ENCODE results near the gene DYNC2H1.
"Not testable (repeated sequence)": the region's sequence is repeated elsewhere in the genome, so short reads cannot be mapped to it uniquely, and the experiment has no call there.

DYNC2H1 gene

DNA sequence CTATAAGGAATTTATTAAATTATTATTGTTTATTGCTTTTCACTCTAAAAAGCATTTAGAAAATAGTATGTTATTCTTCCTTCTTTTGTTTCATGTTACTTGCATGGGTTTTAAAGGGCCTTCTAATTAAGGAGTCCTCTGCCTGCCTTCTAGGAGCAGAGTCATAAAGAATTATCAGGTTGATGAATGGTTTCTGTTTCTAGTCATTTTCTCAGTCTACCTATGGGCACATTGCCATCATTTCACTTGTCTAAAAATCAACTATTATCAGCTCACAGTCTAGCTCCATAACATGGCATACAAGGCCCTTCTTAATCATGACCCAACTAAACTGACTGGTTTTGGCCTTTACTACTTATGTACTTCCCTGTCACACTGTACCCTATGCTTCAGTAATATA lies 16.2 kb downstream of the DYNC2H1 start:
- DNase-seq = no peak

DNA sequence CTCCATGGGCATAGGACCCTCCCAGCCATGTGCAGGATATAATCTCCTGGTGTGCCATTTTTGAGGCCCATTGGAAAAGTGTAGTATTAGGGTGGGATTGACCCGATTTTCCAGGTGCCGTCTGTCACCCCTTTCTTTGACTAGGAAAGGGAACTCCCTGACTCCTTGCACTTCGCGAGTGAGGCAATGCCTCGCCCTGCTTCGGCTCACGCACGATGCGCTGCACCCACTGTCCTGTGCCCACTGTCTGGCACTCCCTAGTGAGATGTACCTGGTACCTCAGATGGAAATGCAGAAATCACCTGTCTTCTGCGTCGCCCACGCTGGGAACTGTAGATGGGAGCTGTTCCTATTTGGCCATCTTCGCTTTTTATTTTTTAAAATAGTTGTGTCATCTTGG lies 32.8 kb downstream of the DYNC2H1 start:
- DNase-seq = not testable (repeated sequence)

DNA sequence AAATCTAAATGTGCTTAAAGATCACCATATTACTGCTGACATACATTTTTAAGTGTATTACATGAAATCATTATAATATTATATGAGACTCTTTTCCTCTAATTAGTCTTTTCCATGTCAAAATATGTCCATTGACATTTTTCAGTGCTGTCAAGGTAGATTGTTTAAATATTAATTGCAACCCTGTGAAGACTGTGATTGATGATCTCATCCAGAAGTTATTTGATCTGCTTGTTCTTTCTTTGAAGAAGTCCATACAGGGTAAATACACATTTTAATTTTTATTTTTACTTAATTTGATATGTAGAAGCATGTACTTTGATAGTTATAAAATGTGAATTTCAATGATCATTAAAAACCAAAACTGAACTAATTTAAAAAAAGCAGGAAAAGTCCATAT lies 38.4 kb downstream of the DYNC2H1 start:
- DNase-seq = no peak

DNA sequence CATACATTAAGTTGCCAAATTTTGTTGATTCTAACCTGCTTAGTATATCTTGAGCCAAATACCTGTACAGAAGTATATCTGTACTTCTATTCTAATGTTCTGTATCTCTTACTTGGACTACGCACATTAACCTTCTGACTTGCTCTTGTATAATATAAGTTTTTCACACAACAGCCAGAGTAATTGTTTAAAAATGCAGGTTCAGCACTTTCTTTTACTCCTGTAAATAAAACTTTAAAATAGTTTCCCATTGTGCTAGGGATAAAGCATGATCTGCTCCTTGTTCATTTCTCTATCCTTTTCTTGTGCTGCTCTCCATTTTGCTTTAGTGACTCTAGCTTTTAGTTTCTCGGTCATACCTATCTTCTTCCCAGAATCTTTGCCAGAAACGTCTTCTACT lies 48.3 kb downstream of the DYNC2H1 start:
- DNase-seq = no peak

DNA sequence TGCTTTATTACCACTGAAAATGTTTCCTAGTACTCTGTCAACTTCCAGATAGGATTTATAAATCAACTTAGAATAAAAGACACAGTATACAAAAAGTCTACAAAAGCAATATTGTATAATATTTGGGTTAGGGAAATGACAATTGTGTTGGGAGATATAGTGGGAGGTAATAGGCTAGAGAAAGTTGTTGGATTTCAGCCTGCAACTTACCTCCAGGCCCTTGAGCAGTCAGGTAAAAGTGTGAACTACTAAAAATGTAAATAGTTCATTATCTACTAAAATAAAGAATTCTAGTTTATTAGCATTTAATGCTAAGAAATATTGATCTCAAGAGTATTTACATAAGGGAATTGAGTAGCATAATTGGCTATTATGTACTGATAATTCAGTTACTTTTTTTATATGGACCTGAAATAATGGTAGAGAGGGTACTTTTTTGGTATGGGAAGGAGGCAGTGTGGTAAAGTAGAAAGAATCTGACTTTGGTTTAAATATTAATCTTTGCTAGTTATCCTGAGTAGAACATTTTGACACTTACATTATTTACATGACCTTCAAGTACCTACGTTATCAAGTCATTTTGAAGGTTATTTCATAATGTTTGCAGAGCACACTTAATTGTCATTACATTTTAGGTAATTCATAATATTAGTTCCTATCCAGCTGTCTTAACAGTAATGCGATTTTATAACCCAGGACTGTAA lies 55.0 kb downstream of the DYNC2H1 start:
- DNase-seq = no peak

DNA sequence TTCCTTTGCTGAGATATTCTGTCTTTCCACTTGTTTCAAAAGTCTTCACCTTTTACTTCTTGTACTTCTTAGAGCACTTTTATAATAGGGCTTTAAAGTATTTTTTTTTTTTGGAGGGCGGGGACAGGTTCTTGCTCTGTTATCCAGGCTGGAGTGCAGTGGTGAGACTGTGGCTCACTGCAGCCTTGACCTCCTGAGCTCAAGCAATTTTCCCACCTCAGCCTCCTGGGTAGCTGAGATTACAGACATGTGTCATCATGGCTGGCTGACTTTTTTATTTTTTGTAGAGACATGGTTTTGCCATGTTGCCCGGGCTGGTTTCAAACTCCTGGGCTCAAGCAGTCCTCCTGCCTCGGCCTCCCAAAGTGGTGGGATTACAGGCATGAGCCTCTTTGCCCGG lies 57.9 kb downstream of the DYNC2H1 start:
- no peak for DNase-seq

DNA sequence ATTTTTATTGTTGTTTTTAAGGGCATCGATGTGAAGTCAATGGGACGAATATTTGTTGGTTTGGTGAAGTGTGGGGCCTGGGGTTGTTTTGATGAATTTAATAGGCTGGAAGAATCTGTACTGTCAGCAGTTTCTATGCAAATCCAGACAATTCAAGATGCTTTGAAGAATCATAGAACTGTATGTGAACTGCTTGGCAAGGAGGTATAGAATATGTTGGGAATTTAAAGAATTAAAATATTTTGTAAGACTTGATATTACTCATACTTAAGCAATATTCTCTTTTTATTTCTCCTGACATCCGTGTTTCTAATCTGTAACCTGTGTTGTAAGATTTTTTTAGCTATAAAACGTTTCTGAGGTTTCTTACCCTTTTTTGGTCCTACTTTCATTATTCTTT lies 61.6 kb downstream of the DYNC2H1 start:
- no peak for DNase-seq

DNA sequence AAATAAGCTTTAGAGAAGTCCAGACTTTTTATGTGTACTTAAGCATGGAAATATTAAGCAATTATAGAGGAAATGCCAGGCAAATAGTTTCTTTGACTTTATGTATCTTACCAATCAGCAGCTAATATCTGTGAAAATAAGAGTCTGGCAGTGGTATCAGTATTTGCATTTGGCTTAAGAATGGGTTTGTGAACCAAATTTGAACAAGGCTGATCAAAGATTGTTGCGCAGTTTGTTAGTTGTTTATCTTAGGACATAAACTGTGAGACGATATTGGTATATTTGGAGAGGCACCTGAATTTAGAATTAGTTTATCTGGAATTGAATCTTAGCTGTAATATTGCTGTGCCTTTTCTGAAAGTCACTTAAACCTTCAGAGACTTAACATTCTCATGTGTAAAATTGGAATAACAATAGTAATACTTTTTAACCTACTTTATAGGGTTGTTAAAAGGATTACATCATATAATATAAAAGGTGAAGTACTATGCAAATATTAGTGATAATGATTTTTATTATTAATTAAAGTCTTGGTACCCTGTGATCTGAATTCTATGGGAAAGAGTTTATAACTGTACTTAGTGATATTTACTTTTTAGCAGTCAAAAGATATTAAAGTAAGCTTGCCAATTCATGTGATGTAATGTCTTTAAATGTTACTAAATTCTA lies 66.4 kb downstream of the DYNC2H1 start:
- no peak for DNase-seq

DNA sequence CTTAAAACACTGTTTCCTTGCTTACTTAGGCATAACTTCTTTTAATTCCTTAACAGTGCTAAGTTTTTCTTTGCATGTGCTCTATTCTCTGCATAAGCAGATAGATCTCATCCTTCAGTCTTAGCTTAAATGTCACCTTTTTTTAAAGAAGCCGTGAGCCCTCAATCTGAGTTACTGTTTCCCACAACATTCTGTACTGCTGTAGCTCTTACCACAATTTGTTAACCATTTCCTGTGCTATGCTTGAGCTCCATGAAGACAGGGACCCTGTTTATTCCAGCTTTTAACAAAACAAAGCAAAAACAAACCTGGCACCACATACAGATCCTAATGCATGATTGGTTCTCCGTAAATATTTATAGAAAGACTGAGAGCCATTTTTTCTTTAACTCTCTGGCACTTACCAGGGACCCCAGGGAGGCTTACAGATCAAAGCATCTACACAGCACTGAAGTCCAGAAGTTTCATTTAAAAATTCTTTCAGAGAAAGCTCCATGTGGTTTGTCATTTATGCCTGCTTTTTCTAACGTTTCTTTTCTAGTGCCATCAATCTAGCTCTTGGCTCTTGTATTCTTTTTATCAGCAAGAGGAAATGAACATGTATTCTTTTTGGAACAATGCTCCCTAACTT lies 74.9 kb downstream of the DYNC2H1 start:
- DNase-seq = no peak

DNA sequence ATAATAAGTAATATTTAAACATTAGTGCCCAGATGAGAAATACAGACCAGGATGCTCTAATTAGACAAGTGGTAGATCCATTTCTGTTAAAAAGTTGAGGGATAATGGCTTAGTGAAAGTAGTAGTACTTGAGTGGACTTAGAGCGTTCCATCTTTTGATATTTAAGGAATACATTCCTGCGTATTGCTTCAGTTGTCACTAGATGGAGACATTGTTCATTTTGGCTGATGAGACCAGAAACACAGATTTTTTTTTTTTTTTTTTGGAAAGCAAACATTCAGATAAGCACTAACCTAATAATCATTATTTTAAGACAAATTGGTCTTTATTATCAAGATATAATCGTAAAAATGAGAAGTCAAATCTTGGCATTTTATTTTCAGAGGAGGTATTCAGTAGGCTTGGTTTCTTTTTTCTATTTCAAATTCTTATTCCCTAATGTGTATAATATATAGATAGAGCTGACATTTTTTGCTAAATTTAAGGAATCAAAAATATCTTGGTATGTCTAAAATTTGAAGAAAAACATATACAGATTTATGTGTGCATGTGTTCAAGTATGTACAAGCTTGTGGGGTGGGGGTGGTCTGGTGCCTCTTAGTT lies 92.9 kb downstream of the DYNC2H1 start:
- DNase-seq = no peak

DNA sequence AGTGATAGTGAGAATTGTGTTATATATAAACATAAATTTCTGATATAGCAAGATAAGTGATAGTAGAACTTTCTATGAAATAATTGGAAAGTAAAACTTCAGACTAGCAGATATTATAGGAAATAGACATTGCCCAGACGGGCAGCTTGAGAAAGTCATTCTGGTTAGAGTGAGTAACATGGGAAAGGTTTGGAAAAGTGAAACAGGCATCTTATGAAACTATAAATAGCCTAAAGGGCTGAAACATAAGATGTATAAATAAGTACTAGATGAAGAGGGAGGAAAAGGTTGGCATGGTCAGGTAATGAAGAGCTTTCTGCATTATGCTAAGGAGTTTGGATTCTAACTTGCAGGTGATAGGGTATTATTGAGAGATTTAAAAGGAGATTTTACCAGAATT lies 101.3 kb downstream of the DYNC2H1 start:
- no peak for DNase-seq

DNA sequence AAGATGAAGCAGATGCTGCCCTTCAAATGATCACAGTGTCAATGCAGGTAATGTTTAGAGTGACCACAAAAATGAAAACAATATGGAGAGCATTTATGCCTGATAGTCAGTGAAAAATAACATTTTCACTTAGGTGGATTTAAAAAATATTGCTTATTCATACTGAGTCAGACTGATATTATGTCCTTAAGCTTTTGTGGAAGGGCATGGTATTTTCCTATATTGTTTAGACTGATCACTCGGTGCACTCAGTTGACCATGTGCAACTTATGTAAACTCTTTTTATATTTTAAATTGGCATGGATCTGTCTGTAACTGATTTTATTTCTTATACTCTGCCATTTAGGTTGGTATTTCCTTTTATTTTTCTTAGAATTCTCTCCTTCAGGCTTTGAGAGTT lies 106.6 kb downstream of the DYNC2H1 start:
- DNase-seq = no peak

DNA sequence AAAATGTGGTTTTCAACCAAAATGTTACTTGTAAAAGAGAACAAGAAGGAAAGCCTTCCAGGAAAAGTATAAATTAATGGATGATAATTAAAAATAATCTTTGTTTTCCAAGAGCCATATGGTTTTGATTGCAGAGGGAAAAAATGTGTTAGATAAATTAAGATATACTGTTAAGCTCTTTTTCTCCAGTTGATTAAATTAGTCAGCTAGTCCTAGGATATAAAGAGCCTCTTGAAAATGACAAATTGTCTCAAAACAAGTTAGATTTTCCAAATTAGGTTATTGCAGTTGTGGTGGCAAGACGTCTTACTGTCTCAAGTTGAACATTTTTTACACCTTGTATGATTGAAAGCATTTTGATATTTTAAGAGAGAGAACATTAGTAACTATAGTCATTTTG lies 110.9 kb downstream of the DYNC2H1 start:
- no peak for DNase-seq

DNA sequence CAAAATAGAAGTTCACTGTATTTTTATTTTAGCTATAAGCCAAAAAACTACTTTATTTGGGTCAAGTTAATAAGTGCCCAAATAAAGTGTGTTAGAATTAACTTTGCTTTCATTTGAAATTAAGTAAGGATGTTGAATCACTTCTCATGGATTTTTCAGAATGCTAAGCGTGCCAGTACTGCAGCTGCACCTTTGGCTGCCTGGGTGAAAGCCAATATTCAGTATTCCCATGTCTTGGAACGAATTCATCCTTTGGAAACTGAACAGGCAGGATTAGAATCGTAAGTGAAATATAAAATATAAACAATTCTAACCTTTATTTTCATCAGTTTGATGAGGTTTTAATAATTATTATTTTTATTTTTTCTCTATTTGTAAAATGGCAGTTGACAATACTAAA lies 113.6 kb downstream of the DYNC2H1 start:
- no peak for DNase-seq

DNA sequence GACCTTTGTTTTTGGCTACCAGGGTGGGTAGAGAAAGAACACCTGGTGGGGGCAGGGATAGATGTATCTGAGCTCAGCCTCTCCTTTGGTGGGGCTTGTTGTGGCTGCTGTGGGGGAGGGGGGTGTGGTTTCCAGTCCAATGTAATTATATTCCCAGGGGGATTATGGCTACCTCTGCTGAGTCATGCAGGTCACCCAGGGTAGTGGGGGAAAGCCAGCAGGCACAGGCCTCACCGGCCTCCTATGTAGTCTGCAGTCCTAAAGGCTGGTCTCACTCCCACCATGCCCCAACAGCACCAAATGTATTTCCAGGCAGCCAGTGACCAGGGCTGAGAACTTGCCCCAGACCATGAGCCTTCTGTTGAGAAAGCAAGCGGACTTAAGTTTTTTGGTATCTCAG lies 119.6 kb downstream of the DYNC2H1 start:
- no peak for DNase-seq

DNA sequence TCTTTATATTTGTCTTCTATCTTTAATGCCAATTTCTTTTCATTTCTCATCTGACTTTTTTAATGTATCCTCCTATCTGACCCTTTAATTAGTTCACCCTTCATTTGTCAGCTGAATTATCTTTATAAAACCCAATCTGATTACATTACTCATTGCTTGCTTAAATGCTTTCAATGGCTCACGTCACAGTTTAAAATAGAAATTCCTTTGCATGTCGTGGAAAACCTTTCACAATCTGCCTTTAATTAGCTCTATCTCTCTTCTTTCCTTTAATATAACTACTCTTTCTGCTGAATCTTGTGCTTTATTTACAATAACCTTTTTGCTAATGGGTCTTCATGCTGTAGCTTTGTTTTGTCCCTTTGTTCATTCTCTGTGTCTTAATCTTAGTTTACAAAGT lies 125.7 kb downstream of the DYNC2H1 start:
- no peak for DNase-seq

DNA sequence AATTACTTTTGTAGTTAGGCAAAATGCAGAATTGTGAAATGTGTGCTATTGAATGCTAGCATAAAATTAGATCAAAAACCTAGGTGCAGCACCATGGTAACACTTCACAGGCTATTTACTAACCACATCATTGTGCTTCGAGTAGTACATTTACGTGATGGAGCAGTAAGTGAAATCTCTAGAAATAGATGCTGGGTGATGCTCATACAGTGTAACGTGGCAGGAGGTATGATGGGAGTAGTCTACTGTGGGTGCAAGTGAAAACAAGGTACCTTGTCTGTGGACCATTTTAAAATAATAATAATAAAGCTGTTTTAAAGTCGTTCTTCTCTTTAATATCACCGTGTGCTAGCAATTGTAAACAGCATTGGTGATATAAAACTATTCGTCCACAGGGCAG lies 132.3 kb downstream of the DYNC2H1 start:
- no peak for DNase-seq

DNA sequence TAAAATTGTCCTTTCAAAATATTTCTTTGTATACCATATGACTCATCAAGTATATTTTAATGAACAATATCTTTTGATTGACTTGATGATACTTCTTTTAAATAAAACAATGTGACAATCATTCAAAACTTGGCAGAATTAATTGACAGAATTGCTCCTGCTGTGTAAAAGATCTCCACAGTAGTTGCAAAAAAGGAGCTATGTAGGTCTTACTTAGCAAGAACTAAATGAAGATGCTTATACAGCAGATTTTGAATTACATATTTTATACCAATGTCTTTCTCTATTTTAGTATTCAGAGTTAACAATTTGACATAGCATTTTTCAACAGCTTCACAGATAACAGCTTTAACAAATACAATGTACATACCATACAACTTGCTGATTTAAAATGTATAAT lies 144.9 kb downstream of the DYNC2H1 start:
- no peak for DNase-seq

DNA sequence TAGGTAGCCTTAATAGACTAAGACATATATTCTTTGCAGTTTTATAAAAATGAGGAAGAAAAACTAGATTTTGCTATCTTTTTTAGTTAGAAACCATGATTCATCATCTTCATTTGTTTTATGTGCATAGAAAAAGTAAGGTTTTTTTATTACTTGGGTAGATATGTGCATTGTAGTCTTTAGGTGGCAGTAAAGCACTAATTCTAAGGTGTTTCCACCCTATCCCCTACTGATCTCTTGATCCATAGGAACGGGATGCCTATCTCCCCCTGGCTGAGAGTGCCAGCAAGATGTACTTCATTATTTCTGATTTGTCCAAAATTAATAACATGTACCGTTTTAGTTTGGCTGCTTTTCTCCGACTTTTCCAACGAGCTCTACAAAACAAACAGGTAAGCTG lies 148.1 kb downstream of the DYNC2H1 start:
- DNase-seq = no peak

DNA sequence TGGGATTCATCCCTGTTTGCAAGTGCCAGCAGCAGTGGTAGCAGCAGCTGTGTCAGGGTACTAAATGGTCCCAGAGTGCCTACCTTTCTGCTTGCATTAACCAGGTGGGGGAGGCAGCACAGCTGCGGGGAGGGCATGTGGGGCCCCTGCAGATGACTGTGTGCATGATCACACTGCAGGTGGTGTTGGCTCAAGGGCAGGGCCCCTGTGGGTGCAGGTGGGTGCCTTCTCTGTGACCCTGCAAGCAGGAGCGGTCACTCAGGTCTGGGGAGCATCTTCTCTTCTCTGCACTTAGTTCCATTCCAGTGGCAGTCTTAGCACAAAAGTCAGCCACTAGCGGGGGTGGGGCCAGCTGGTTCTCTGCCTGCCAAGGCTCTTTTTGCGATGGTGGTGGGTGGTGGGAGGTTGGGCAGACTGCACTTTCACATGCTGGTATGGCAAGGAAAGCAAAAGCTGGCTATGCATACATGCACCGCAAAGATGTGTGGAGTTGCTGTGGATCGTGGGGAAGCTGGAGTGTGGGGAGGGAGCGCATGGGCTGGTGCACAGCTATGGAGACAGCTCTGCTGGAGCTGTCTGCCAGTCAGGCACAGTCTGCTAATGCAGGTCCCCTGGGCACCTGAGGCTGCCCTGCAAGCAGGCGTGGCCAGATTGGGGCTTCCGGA lies 157.1 kb downstream of the DYNC2H1 start:
- no peak for DNase-seq

DNA sequence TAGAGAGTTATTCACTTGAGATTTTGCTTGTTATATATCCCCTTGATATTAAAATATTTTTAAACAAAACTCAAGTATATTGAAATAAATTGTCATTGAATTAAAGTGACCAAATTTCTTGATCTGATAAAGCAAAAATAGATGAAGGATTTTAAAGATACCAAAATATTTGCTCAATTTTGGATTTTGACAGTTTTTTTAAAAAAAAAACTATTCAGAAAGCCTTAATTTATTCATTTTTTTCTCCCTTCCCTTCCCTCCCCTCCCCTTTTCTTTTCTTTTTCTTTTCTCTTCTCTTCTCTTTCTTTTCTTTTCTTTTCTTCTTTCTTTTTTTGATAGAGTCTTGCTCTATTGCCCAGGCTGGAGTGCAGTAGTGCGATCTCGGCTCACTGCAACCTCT lies 163.7 kb downstream of the DYNC2H1 start:
- DNase-seq = no peak

DNA sequence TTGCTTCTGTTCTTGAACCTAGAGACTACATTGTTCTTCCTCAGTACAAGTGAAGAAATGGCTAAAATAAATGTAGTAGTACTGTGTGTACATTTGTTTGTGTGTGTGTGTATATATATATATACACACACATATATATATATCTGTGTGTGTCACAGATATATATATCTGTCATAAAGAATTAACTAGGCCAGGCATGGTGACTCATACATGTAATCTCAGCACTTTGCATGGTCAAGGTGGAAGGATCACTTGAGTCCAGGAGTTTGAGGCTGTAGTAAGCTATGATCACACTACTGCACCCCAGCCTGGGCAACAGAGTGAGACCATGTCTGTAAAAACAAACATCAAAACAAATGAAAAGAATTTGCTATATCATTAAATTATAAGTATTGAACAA lies 164.8 kb downstream of the DYNC2H1 start:
- DNase-seq = no peak

DNA sequence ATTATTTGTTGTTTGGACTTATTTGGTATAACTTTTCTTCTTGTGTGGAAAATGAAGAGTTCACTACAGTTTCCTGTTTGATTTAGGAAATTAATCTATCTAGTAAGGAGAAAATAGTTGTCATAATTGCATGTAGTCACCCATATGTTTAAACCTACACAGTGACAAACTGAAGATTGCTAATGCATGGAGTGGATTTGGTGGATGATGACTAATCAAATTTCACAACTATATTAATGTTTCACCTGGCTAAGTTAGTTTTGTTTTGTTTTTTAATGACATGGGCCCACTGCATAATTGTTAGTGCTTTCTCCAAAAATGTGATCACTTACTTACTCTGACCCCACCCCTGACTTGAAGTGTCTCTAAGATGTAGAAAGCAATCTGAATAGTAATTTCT lies 170.6 kb downstream of the DYNC2H1 start:
- no peak for DNase-seq

DNA sequence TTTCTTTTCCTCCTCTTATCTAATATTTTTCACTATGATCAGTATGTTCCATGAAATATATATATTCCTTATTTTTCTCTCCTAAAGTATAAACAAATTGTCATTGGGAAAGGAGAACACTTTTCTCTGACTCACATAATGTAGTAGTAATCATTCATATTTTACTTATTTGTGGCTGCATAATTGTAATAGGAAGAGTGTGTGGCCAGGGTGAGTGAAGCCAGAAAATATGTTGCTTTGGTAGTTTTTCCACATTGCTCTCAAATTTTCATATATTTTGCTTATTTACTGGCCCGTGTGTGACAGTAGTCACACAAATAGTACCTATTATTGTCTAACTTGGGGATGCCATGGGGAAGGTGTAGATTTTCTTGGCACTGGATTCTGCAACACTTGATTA lies 172.1 kb downstream of the DYNC2H1 start:
- DNase-seq = no peak

Measured in islet precursor cell (in vitro differentiated cells).